D341Med (cell line): ENCODE results near the gene DMXL1.

Experiments used
- DNase-seq: peaks from one replicate; pipeline ENCODE4 v3.0.0; 2012; ENCODE audit warnings: low spot score

DMXL1 gene

DNA sequence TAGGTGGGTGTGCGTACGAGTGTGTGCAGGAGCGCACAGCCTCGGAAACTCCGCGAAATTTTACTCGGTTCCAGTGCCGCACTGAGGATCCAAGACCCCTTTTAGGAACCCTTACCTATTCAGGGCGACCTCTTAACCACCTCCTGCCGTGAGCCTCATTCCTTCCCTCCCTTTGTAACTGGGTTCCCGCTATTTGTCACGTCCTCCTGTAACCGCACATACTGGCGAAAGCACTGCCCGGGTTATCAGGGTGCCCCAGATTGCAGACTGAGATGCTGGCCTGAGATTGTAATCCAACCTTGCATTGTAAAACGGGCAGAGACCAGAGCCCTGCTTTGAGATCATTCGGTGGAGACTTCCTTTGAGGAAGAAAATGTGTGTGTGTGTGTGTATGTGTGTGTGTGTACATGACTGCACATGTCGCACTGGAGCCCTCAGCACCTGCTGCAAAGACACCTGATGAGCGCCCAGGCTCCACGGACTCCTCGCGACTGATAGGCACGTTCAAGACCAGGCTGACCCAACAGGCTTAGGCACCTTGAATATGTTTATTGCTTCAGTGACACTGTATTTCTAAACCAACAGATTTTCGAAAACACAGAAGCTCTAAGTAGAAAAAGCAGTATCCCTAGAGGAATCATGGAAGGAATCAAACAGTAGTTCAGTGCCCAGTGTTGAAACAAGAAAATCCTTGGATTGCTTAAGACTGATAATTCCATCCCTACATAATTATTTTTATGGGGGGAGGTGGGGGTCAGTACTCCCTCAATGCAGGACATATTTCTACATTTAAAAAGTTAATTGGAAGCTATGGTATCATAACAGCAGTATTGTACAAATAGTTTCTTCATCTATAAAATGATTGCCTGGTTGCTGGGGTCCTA is 198.4 kb downstream of the DMXL1 start:
- DNase-seq, result peak; percentile 30

DNA sequence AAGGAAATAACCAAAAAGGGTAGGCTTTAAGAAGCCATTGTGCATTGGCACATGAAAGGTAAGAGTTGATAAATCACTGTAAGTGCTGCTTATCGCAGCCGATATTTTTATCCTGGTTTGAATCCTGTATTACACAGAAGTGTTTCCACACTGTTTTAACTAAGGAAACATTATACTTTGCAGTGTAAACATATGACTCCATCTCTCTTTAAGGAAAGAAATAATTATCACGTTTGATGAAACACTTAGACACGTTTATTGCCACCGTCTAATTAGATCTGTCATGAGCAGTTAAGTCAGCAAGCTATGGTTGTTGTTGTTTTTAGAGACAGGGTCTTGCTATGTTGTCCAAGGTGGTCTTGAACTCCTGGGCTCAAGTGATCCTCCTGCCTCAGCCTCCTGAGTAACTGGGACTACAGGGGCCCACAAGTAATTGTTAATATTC is 199.3 kb downstream of the DMXL1 start:
- DNase-seq, result no peak

DNA sequence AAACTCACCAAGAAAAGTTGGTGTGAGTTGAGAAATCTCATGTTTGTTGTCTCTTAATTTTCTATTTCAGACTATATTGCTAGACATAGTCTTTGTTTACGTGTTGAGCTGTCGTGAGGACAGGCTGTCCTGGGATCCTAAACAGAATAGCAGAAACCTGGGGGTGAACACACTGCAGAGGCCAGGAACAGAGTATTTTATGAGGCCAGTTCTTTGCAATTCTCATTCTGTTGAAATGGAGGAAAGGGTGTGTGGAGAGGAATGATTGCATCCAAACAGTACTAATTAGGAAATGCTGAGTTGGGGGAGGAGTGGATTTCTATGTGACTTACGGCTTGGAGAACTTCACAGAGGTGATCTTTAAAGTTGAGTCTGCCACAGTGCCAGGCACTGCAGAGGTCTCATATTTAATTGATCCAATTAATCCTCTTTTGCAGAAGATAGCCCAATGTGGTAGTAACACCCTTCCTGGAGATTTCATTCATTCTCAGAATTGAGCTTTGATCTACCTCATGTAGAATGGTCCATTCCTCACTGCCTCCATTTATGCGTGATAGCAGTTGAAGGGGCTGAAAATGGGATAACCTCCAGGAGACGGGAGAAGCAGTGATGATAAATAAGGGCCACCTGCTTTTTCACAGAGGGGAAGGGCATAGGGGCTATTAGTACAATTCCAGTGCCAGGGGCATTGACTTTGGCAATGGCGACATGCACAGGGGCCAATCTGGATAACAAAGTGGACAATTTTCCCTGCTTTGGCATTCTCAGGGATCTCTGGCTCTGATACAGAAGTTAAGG is 200.3 kb downstream of the DMXL1 start:
- DNase-seq, result no peak

DNA sequence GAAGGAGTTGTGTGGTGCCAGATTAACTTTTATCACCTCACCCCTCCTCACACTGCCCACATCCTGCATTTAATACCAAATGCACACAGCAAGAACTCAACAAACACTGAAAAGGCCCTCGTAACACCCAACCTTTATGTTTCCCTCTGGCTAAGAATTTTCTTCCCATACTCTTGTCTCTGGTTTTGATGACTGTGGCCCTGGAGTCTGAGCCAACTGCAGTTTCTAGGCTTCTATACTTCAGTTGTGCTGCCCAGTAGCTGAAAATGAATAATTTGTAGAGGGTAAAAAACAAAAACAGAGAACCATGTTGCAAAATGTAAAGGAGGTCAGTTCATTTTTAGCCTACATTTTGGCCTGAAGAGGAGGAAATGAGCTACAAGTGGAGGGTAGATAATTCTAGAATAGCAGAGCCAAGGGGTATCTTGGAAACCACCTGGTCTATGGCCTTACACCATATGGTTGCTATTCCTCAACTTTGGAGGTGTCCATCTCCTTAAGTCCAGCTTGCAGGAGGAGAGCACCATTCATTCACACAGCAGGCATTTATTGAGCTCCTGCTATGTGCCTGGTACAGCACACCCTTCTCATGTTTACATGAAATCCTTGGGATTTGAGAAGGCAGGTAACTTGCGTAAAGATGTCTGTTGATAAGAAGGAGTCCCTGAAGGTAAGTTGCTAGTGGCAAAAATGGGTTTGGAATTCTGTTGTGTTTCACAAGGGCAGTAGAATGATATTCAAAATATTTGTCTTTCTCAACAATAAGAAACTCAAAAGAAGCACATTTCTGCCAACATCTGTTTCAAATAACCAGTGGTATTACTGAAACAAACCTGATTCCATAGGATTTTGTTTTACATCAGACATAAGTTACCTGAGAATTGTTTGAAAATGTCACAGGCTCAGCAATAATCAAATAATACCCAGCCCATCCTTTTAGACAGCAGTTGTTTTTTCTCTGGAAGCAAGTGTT is 201.2 kb downstream of the DMXL1 start:
- no peak for DNase-seq

DNA sequence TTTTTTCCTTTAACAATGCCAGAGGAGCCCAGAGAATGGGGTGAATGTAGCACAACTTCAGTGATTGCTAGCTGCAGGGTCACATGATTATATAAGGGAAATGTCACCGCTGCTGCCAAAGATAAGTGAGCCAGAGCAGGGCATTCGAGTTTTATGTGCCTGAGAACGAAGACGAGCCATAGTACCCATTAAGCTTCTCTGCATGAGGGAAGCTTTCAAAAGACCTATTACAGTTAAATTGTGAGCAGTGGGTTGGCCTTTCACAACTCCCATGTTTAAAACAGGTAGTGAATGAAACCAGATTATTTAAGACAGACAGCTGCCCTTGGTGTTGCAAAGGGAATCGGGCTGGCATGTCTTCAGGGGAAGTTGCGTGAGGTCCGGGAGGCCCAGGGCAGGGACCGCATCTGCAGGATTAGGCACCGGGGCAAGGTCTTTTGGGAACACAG is 202.5 kb downstream of the DMXL1 start:
- no peak for DNase-seq

DNA sequence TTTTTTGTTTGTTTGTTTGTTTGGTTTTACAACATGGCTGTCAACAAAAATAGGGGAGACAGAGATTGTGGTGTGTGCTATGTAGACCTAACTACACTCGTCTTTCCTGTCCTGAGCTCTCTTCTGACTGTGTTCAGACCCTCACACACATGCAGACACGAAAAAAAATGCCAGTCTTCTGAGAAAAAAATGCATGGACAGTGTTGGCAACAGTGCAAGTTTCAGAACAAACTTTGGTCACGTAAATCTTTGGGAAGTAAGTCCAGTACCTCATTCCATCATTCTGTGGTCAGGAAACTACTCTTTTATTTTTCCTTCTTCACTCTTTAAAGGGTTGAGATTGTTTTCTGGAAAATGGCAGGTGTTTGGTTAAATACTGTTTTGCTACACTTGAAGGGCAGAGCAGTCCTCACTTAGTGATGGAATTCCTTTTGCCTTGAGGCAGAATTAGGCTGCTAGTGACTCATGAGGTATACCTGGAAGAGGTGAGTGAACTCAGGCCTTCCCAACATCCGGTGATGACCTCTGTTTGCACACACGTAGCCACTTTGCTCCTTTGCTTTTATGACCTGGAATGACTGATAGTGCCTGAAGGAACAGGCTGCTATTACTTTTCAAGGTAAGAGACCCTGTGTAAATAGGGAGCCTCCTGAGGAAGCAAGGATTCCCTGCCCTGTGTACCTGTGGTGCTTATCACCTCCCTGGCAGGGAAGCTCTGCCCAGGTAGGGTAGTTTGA is 203.3 kb downstream of the DMXL1 start:
- no peak for DNase-seq

DNA sequence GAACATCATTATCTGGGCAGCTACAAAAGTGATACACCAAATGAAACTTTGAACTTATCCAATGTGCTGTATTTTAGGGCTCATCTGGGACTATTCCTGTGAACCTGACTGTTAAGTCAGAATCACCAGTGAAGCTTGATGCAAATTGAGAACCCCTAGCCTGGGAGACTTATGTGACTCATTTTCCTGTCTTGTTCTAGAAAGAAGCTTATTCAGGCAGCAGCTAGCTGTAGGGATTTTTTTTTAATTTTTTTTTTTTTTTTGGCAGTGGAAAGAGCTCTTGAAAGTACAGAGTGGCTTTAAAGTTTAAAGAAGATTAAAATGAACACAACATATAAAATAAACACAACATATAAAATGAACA is 203.9 kb downstream of the DMXL1 start:
- no peak for DNase-seq

DNA sequence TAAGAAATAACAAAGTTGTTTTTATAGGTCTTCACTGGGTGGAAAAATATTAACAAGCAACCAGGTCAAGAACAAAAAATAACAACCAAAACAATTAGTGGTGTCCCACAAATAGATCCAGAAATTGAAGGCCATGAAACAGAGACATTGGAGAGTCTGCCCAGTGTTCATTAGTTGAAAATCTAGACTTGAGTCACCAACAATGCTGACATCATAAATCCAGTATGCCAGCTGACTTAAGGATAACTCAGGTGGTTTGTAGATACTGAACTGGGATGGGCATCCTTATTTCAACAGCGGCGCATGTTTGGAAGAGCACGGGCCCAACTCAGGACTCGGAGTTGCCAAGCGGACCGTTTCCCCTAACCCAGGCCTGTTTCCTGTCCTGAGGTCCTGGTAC is 204.3 kb downstream of the DMXL1 start:
- no peak for DNase-seq

DNA sequence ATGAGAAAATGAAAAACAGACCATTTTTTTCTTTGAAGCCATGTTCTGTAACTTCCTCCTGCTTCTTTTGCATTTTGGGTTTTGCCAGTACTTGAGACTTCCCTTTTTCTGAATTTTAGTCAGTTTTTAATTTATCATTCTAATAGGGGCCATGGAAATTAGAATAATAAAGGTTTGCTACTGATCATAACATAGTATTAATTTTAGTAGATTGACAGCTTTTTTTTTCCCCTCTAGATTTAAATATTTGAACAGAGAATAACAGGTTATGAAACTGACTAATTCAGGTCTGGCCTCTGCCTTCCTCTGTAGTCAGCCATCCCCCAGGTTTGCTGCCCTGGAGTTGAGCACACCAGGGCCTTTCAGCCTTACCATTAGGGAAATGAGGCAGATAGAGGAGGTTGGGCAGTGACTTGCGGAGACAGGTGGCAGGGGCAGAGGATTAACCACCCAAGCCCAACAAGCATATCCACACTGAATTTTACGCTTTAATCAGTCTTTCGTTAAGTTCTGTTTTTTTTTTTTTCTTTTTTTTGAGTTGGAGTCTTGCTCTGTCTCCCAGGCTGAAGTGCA is 204.8 kb downstream of the DMXL1 start:
- no peak for DNase-seq

DNA sequence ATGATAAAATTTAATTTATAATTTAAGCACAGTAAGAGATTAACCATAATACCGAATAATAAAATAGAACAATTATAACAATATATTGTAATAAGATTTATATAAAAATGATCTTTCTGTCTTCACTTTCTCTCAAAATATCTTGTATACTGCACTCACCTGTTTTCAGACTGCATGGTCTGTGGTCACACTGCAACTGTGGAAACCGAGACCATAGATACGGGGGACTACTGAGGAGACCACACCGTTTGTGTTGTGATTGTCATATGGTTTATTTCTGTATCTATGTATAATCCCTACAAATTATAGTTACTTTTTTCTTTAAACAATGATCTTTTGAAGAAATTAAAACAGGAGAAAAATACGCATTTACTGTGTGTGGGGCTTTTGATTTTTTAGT is 206.1 kb downstream of the DMXL1 start:
- no peak for DNase-seq

DNA sequence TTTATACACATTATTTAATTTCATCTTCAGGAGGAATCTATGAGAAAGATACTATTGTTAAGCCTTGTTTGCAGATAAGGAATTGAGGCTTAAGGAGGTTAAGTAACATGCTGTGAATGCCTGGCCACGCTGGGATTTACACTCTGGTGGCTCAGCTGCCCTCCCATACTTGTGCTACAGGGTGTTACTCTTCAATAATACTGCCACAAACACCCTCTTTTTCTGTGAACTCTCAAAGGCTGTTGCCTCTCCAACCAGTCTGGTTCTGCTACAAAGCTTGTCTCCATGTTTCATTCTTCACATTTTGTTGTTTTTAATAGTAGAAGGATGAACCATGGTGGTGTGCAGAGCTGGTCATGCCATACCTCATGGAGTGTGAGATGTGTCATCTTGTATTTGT is 208.2 kb downstream of the DMXL1 start:
- DNase-seq, result no peak

DNA sequence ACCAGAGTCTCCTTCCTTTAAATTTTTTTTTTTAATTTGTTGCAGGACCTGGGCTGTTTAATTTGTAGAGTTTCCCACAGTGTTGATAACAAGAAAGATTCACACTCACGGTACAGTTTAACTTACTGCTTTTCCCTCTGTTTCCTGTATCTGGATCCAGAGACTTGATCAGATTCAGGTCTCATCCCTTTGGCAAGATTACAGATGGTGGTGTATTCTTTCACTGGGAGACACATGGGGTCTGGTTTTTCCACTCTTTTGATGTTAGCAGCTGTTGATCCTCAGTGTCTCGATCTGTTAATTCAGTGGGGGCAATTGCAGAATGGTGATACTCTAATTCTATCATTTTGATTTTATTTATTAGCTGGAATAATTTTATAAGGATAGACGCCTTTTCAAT is 209.5 kb downstream of the DMXL1 start:
- no peak for DNase-seq

DNA sequence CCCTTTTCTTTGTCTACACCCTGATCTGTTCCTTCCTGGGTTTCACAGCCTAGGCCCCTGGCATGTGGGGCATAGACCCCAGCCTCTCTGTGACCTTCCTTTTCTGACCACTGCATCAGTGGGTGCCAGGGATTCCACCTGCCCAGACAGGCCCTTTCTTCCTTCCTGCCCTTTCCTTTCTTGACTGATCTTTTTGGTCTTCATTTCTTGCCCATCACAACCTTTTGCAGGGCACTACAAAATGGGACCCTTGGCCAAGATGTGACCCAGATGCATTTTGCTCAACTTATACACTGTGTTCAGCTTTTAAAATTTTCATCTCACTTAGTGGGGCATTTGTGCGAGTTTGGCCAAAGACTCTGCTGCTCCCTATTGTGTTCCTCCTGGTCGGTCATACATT is 211.7 kb downstream of the DMXL1 start:
- DNase-seq, result no peak

DNA sequence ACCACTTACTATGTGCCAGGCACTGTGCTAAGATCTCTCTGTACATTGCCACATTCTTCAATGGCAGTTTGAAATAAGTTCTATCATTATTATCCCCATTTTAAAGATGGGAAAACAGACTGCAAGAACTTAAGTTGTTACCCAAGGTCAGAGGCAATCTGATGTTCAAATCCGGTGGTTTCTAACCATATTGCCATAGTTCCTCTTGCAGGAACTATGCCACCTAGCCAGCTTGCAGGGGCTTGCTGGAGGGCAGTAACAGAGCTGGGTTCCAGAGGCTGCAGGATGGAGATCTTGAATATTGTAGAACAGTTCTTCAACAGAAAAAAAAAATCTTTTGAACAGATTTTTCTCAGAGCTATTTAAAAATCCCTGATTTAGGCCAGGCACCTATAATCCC is 213.1 kb downstream of the DMXL1 start:
- DNase-seq, result no peak

DNA sequence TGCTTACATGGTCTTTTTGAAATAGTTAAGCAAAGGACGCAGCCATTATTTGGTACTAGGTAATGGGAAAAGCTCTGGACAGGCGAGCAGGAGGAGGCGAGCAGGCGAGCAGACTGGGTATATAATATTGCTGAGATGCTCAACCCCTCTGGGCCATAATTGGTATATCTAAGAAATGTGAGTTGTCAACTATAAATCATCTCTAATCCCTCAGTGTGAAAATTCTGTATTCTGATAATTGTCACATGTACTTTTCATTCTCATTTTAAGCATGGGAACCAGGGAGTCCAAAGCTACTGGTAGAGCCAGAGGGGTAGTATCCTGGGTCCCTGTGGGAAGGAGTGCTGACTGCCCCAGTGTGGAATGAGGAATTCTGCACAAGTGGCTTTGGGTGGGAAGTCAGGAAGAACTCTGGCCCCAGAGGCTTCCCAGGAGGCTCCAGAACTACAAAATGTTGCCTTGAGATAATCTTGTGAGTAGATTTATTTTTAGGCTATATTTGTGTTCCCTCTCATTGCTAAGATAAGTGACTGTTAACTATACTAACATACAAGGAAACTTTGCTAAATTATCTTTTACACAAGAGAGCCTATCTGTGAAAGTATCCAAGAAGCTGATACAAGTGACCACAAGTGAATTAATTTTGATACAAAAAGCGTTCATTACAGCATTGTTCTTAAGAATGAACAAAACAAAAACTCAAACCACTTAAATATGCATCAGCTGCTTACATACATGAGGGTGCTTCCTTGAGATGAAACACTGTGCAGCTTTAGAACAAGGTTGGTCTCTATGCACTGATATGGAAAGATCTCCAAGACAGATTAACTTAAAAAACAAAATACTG is 214.4 kb downstream of the DMXL1 start:
- no peak for DNase-seq

DNA sequence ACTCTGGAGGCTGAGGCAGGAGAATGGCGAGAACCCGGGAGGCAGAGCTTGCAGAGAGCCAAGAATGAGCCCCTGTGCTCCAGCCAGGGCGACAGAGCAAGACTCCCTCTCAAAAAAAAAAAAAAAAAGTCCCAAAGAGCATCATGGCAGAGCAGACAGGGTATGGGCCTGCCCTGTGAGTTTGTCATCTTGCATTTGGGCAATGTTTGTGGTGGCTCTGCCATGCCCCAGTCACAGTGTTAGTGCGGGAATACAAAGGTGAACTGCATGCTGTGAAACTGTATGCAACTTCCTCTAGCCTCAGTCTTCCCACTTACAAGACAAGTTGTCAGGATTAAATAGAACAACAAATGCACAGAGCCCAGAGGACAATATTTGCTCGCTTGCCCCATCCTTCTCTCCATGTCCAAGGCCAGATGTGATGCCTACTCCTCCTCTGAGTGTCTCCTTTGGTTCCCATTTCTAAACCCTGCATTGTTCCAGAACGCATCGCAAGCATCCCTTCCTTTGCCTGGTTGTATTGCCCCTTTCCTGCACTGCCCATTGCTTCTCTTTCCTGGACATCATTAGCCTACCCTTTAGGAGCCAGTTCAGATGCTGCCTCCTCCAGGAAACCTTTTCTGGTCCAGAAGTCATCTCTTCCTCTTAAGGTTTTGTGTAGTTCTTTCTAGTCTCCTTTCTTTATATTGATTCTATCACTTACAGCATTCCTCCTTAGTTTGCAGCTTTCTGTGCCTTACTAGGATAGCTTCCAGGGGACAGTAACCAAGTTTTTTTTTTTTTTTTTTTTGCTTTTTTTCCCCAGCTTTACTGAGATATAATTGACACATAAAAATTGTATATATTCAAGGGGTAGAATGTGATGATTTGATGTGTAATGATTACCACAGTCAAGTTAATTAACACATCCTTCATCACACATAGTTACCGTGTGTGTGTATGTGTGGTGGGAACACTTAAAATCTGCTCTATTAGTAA is 215.9 kb downstream of the DMXL1 start:
- no peak for DNase-seq

DNA sequence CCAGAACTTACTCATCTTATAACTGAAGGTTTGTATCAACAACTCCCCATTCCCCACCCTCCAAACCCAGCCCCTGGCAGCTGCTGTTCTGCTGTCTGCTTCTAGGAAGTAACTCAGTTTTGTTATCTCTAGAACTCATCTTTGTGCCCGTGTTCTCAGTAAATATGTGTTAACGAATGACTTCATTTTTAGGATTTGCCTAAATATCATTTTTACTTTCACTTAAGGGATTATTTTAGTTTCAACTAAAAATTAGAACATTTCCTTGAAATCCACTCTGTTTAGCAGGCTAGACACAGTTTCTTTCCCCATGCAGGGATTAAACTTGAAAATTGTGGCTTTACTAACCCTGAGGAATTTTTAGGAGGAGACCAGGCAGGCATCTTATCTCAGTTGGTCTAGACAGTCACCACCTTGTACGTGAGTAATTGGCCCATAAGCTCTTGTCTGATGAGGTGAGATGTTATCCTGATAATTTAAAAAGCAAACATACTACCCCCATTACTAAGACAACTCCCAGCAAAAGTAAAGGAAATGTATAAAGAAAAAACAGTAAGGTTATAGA is 216.7 kb downstream of the DMXL1 start:
- no peak for DNase-seq

DNA sequence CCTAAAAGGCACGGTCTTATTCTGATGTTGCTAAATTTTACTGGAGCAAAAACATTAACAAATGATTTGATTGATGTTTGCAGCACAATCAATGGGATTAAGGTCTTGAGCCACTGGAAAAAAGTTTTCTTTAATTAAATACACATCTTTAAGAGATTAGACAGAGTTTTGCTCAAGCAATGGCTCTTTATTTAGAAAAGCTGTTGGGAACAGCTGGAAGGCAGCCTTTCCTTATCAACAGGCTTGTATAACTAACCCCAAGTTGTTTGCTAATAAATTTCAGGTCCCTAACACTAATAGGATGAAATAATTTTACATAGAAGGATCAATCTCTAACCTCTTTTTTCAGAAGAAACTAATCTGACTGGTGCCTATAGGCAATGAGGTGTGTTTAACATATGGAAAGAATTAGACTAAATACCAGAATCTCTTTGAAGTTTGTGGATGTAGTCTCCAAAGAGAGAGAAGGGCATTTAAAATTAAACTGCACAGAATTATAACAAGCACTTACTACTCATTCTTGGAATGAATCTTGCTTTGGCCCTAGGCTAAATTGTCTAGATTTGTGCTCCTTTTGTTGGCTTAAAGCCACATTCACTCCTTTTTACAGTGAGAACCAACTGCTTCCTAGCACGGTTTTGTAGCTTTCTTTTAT is 217.6 kb downstream of the DMXL1 start:
- no peak for DNase-seq
